Measurements from ENCODE around the gene RPS15A. TPM values are rescaled to one million over a fixed set of nuclear protein-coding genes. Genes with fewer than 3 reads are reported as not detected.

The RPS15A gene
- 1,015 TPM for total RNA-seq (ENCODE audit: insufficient read depth, low replicate concordance)

DNA sequence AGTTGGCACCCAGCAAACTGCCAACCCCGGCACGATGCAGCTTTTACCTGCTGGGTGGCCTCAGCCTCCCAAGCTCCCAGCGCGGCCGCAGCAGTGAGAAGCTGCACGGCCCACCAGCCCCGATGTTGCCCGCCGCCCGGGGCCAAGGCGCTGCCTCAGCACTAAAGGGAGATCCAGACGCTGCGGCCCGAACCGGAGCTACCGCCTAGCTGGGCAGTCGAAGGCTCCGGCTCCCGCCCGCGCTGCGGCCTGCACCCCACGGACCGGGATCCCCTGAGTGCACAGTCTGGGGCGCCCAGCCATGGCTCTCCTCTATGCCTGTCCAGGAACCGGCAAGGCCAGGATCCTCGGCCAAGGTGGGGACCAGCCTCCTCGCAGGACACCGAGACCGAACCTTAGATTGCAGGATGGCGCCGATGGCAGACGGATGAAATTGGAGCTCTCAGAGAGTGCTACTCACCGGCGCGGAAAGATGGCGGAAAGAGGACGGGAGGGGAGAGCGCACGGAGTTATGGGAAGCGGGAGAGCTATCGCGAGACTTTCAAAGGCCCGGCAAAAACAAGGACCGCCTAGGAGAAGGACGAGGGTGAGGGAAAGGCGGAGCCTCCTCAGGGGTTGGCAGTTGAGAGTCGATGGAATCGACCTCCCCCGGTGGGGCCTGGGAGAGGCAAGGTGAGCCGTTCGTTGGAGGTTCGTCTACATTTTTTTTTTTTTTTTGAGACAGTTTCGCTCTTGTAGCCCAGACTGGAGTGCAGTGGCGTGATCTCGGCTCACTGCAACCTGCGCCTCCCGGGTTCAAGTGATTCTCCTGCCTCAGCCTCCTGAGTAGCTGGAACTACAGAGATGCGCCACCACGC lies at the start of gene RPS15A:
RPS15A (minus strand) TSS at position 485 of the 857 bp plus-strand sequence. CDS start 1,221 bp downstream, outside the sequence.
- DNase-seq (ENCODE audit: low spot score) = peak; percentile 99

GRCh38 chr16:18839555-18839954 lies 49.4 kb upstream of the RPS15A start:
- DNase-seq (ENCODE audit: low spot score) = no peak

DNA sequence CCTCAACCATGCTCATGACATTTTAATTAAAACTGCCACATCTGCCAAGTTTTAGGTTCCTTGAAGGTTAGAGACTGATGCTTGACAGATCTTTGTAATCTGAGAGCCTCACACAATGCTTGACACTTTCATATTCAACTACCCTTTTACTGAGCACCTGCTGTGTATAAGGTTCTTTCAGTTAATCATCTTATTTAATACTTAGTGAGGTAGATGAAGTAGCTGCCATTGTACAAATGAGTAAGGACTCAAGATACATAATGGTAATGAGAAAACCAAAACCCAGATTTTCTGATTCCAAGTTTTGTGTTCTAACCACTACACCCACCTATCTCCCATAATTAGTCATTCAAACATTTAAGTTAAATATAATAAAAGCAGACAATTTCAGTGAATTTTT lies 46.6 kb upstream of the RPS15A start:
- DNase-seq (ENCODE audit: low spot score) = no peak

- no peak for DNase-seq (ENCODE audit: low spot score)
Observed at GRCh38 chr16:18834864-18835263, 44.7 kb upstream of the RPS15A start.

DNA sequence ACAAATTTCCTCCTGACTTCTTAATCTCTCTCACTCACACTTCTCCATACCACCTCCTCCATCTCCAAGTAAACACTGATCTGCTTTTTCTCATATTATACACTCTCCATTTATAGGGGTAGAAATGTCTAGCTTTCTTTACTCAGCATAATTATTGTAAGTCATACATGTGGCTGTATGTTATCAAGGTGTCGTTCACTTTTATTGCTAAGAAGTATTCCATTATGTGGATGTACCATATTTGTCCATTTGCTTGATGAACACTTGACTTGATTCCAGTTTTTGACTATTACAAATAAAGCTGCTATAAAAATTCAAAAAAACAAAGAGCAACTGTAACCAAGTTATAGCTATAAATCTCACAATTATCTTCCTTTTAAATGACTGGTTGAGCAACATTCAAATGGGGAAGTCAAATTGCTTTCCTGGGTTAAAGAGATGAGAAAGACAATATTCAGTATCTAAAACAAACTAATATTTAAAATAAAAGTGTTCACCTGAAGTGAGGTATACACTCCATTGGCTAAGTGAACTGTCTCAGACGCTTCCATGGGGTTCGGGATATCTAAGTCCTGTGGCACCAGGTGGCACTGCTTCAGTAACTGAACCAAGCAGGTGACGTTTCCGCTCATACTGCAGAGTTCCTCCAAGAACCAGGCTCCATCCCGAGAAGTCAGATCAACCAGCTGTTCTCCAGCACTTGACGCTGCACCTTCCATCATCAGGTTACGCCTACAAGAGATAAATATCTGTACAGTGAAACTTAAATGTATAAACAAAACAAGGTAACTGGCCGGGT lies 43.8 kb upstream of the RPS15A start:
- DNase-seq (ENCODE audit: low spot score) = no peak

GRCh38 chr16:18832613-18833012 lies 42.5 kb upstream of the RPS15A start:
- no peak for DNase-seq (ENCODE audit: low spot score)

GRCh38 chr16:18832006-18832405 lies 41.9 kb upstream of the RPS15A start:
- DNase-seq (ENCODE audit: low spot score) = no peak

DNA sequence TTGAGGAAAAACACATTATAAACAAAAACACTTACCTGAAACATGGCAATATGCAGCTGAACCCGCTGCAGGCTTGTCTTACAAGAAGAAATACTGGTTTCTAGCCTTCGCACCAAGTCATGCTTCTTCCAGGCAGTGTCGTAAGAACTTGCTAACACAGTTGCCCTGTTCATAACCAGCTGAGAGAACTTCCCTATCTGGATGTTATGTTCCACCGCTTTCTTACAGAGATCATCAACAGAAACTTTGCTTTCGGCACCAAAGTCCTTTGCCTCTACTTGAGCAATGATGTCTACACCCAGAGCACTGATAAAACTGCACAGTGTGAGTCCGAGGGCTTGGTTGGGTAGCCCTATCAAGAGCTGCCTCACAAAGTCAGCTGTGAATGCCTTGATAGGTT lies 39.1 kb upstream of the RPS15A start:
- no peak for DNase-seq (ENCODE audit: low spot score)

GRCh38 chr16:18827890-18828289 lies 37.8 kb upstream of the RPS15A start:
- DNase-seq (ENCODE audit: low spot score) = no peak

- DNase-seq (ENCODE audit: low spot score) = no peak
Observed at GRCh38 chr16:18816286-18816685, 26.2 kb upstream of the RPS15A start.

GRCh38 chr16:18811925-18812324 lies 21.8 kb upstream of the RPS15A start:
- no peak for DNase-seq (ENCODE audit: low spot score)

- DNase-seq (ENCODE audit: low spot score) = no peak
Observed at GRCh38 chr16:18809165-18809564, 19.0 kb upstream of the RPS15A start.

- no peak for DNase-seq (ENCODE audit: low spot score)
Observed at GRCh38 chr16:18805257-18805773, 15.2 kb upstream of the RPS15A start.

DNA sequence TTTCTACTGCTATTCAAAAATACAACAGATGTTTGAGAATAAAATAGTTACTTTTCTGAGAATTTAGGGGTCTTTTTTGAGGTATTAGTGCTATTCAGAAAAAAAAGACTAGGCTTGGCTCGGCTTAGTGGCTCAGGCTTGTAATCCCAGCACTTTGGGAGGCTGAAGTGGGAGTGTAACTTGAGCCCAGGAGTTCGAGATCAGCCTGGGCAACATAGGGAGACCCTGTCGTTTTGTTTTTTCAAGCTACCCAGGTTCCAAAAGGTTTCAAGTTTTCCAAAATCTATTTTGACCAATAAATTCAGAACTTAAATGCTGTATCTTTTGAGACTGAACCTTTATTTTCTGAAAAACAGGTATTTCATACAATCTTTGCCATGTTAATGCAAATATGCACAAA lies 14.4 kb upstream of the RPS15A start:
- no peak for DNase-seq (ENCODE audit: low spot score)

DNA sequence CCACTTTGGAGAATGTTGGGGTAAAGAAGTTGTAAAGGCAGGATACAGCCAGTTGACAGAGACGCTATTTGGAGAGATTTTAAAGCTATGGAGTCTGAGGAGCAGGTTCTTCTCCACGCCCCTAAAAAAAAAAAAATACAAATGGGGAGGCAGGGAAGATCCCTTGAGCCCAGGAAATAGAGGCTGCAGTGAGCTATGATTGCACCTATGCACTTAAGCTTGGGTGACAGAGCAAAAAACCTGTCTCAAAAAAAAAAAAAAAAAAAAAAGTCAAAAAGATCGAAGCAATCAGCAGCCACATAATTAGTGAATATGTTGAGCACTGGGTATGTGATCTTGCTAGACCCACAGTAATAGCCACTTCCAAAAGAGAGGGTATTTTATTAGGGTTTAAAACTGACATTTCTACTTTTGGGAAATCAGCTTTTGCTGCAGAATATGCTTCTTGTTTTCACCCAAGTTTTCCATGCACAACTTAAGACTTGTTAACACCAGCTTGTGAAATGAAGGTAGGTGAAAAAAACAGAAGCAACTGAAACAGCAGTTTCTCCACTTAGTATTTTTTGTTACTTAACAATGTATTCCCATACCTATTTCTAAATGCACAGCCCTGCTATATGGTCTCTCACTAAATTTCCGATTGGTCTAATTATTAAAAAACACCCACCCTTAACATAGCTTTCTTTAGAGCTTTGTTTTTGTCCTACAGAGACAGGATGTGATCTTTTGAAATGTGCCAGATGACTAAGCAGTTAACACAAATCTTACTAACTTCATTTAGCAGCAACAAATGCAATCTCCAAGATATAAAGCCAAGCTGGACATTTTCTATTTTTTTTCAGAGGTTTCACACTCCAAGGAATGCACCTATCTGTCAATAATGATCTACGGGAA lies 13.7 kb upstream of the RPS15A start:
- no peak for DNase-seq (ENCODE audit: low spot score)

- no peak for DNase-seq (ENCODE audit: low spot score)
Observed at GRCh38 chr16:18802767-18803343, 12.7 kb upstream of the RPS15A start.

DNA sequence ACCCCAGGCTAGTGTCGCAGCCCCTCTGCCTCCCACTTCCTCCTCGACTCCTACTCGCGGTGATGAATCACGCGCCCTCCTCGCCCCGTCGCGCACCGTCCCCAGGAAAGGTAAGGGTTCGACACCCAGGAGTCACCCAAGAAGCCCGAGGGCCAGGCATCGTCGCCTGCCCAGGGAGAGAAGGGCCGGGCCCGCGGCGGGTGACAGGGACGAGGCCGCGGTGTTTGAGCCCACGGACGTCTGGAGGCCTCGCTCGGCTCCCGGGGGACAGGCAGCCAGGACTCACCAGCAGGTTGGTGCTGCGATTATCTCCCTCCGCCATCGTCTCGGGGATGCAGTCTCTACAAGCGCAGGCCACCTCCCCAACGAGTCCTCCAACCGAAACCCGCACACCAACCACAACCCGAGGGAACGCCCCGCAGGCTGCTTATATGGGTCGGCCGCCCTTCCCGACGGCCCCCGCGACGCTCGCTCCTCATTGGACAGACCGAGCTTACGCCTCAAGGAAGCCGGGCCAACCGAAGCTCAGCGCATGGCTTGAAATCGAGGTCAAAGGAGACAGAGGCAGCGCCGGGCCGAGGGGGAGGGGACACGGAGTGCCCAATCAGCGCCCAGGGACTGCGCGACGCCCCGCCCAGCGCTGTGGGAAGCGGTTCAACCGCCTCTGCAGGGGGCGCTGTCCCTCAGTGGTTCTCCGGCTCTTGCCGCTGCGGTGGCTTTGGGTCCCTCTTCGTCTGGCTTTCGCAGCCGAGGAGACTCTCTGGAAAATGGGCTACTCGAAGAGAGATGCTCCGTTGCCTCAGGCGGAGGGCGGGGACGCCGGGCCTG lies 11.2 kb upstream of the RPS15A start, which contains the start of gene ARL6IP1:
ARL6IP1 (minus strand) TSS at position 405 of the 828 bp plus-strand sequence; CDS start at position 322, 83 bp downstream.
- DNase-seq (ENCODE audit: low spot score) = peak; percentile 100

- peak; percentile 18 for DNase-seq (ENCODE audit: low spot score)
Observed at GRCh38 chr16:18800775-18801144, 10.6 kb upstream of the RPS15A start.

DNA sequence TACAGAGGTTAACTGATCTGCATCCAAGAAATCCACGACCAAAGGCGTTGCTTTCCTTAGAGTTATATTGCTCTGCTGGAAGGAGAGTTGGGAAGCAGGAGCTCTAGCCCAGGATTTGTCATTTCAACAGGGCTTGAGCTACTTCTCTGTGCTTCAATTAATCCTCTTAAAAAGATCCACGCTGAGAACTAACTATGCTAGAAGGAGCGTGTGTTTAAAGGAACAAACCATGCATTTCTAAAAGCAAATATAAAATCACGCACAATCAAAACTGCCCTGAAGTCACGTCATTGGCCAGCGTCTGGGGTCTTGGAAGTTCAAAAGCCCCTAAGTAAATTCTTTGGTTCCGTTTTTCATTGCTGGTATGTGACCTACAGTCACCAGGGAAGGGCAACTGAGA lies 10.2 kb upstream of the RPS15A start:
- DNase-seq (ENCODE audit: low spot score) = no peak

GRCh38 chr16:18799500-18799899 lies 9.4 kb upstream of the RPS15A start:
- DNase-seq (ENCODE audit: low spot score) = no peak

Measured in umbilical cord (tissue), 2 donors.